WTC11 (cell line): ENCODE results near the gene PRND. TPM values are rescaled to one million over a fixed set of nuclear protein-coding genes. Genes with fewer than 3 reads are reported as not detected.

Experiments
- ATAC-seq: fragments of 200-7000 bp; cut with Tn5 transposase; 2 replicates; pipeline ENCODE4 v1.10.0; 2021; ENCODE audit warnings: mild to moderate bottlenecking, moderate library complexity
- CTCF ChIA-PET: fragments of 300-600 bp; sonication (Branson Sonifier 250); formaldehyde crosslinking; loops from one replicate; lab custom pipeline; 2021; ENCODE audit warnings: antibody characterized with exemption; lab: Charles Lee
- POLR2A ChIA-PET: fragments of 350-600 bp; sonication (Branson Sonifier 250); formaldehyde crosslinking; loops from one replicate; lab custom pipeline; 2021; ENCODE audit warnings: antibody characterized with exemption; lab: Charles Lee
- DNase-seq: peaks from one replicate; pipeline ENCODE4 v3.0.0; 2021; ENCODE audit warnings: low spot score
- H3K27ac Mint-ChIP-seq: 2 replicates; pipeline ENCODE4 v1.8.0; 2021; ENCODE audit warnings: mixed read lengths
- H3K27me3 Mint-ChIP-seq: 2 replicates; pipeline ENCODE4 v1.8.0; 2021; ENCODE audit warnings: low read depth, mild to moderate bottlenecking, moderate library complexity, mixed read lengths
- H3K36me3 Mint-ChIP-seq: 2 replicates; pipeline ENCODE4 v1.8.0; 2021; ENCODE audit warnings: mixed read lengths
- H3K4me1 Mint-ChIP-seq: 2 replicates; pipeline ENCODE4 v1.8.0; 2022; ENCODE audit warnings: mixed read lengths
- H3K4me3 Mint-ChIP-seq: 2 replicates; pipeline ENCODE4 v1.8.0; 2021; ENCODE audit warnings: mild to moderate bottlenecking, moderate library complexity, mixed read lengths
- H3K9me3 Mint-ChIP-seq: 2 replicates; pipeline ENCODE4 v1.8.0; 2021; ENCODE audit warnings: mixed read lengths
- FOXJ3 ChIP-seq: sonication (generic); formaldehyde crosslinking; IDR thresholded peaks from 2 replicates; pipeline ENCODE4 v1.9.0; 2021; ENCODE audit warnings: missing genetic modification reagents, mild to moderate bottlenecking, borderline replicate concordance
- GABPB1 ChIP-seq: sonication (generic); formaldehyde crosslinking; IDR thresholded peaks from 2 replicates; pipeline ENCODE4 v1.8.1; 2023; ENCODE audit warnings: mild to moderate bottlenecking, missing genetic modification reagents
- HMGA2 ChIP-seq: fragments of 250-450 bp; sonication (Bioruptor Pico); IDR thresholded peaks from 2 replicates; pipeline ENCODE4 v1.4.0; 2021; ENCODE audit warnings: mild to moderate bottlenecking, moderate library complexity
- JAZF1 ChIP-seq: fragments of 250-450 bp; sonication (Bioruptor Pico); IDR thresholded peaks from 2 replicates; pipeline ENCODE4 v1.9.0; 2021; ENCODE audit warnings: moderate library complexity, mild to moderate bottlenecking, inconsistent platforms
- NFE2L1 ChIP-seq: sonication (generic); formaldehyde crosslinking; IDR thresholded peaks from 2 replicates; pipeline ENCODE4 v1.8.1; 2023; ENCODE audit warnings: missing genetic modification reagents
- ZNF317 ChIP-seq: sonication (generic); formaldehyde crosslinking; IDR thresholded peaks from 2 replicates; pipeline ENCODE4 v1.8.1; 2023; ENCODE audit warnings: low read depth, mild to moderate bottlenecking, moderate library complexity, missing genetic modification reagents, borderline replicate concordance
- total RNA-seq: library from RNA; stranded (reverse); gene quantifications from 3 replicates; pipeline ENCODE4 v1.2.3, GENCODE V29; 2021
- TF ChIP-seq, protein P1 (sequence below): sonication (generic); formaldehyde crosslinking; IDR thresholded peaks from 2 replicates; pipeline ENCODE4 v1.8.0; 2023; ENCODE audit warnings: missing genetic modification reagents, mild to moderate bottlenecking, borderline replicate concordance
- TF ChIP-seq, protein P2 (sequence below): sonication (generic); formaldehyde crosslinking; IDR thresholded peaks from 2 replicates; pipeline ENCODE4 v1.8.0; 2022; ENCODE audit warnings: missing genetic modification reagents
- TF ChIP-seq, protein P3 (sequence below): fragments of 200-600 bp; IDR thresholded peaks from 2 replicates; pipeline ENCODE4 v1.8.0; 2022; ENCODE audit warnings: antibody characterized with exemption
- TF ChIP-seq, protein P4 (sequence below): sonication (generic); formaldehyde crosslinking; IDR thresholded peaks from 2 replicates; pipeline ENCODE4 v1.8.1; 2022; ENCODE audit warnings: low read depth, mild to moderate bottlenecking, moderate library complexity, missing genetic modification reagents, borderline replicate concordance

PRND gene
- total RNA-seq, 1 experiment from 2014 or later = 0.04 TPM

DNA sequence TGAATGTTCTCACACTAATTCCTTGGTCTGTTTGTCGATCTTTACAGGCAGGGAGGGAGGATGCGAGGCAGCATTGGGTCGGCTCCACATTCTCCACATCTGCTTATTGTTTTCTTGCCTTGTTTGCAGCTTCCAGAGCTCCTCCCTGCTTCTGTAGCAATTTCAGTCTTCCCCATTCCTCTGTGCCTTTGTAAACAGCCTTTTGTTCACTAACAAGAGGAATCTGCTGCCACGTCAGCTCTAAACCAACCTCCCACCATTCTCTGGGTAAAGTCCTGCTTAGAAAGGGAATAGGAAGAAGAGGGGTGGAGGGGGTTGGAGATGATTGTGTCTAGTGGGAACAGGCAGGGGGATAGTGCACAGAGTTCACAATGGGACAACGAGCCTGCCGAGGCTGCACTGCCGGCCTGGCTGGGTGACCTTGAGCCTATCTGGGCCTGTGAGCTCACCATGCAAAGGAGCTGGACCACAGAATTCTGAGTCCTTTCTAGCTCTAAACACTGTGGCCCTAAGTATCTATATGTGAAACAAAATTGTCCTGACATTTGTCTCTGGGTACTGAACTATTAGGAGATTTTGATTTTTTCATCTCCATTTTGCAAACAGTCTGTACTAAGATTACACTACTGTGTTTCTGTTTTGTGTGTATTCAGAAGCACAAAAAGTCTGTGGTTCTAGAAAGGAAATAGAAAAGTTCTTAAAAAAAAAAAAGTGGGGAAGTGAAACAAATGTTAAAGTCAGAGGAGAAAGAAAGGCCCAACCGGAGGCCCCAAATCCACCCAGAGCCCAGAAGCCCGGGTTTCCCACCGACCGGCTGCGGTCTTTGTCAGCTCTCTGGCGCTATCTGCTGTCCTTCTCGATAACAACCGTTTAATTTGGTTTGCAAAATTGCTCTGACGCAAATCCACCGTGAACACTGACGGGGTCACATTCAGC, 1.4 kb upstream of the PRND start:
- POLR2A ChIA-PET = no interaction called here
- Mint-ChIP-seq H3K36me3 (peaks cover 2% of the 10 kb centered on the region; the same call in 1 of the 2 replicates), H3K9me3 (peaks cover 7% of the 10 kb centered on the region; the same call in 1 of the 2 replicates), H3K27me3 (no peaks in the 10 kb centered on the region), H3K4me3 (0 out of 2 replicates have a peak overlapping the region, but pooled peaks have one; percentile 4), H3K4me1 (peaks cover 20% of the 10 kb centered on the region), H3K27ac (peak overlapping the region; percentile 90)
- DNase-seq (peak; percentile 75), ATAC-seq (peak; percentile 78)
- TF ChIP-seq, protein P1, sequence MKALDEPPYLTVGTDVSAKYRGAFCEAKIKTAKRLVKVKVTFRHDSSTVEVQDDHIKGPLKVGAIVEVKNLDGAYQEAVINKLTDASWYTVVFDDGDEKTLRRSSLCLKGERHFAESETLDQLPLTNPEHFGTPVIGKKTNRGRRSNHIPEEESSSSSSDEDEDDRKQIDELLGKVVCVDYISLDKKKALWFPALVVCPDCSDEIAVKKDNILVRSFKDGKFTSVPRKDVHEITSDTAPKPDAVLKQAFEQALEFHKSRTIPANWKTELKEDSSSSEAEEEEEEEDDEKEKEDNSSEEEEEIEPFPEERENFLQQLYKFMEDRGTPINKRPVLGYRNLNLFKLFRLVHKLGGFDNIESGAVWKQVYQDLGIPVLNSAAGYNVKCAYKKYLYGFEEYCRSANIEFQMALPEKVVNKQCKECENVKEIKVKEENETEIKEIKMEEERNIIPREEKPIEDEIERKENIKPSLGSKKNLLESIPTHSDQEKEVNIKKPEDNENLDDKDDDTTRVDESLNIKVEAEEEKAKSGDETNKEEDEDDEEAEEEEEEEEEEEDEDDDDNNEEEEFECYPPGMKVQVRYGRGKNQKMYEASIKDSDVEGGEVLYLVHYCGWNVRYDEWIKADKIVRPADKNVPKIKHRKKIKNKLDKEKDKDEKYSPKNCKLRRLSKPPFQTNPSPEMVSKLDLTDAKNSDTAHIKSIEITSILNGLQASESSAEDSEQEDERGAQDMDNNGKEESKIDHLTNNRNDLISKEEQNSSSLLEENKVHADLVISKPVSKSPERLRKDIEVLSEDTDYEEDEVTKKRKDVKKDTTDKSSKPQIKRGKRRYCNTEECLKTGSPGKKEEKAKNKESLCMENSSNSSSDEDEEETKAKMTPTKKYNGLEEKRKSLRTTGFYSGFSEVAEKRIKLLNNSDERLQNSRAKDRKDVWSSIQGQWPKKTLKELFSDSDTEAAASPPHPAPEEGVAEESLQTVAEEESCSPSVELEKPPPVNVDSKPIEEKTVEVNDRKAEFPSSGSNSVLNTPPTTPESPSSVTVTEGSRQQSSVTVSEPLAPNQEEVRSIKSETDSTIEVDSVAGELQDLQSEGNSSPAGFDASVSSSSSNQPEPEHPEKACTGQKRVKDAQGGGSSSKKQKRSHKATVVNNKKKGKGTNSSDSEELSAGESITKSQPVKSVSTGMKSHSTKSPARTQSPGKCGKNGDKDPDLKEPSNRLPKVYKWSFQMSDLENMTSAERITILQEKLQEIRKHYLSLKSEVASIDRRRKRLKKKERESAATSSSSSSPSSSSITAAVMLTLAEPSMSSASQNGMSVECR (CRISPR knock-in tag) = no peak
- TF ChIP-seq ZNF317 (CRISPR knock-in tag) = no peak
- TF ChIP-seq, protein P2, sequence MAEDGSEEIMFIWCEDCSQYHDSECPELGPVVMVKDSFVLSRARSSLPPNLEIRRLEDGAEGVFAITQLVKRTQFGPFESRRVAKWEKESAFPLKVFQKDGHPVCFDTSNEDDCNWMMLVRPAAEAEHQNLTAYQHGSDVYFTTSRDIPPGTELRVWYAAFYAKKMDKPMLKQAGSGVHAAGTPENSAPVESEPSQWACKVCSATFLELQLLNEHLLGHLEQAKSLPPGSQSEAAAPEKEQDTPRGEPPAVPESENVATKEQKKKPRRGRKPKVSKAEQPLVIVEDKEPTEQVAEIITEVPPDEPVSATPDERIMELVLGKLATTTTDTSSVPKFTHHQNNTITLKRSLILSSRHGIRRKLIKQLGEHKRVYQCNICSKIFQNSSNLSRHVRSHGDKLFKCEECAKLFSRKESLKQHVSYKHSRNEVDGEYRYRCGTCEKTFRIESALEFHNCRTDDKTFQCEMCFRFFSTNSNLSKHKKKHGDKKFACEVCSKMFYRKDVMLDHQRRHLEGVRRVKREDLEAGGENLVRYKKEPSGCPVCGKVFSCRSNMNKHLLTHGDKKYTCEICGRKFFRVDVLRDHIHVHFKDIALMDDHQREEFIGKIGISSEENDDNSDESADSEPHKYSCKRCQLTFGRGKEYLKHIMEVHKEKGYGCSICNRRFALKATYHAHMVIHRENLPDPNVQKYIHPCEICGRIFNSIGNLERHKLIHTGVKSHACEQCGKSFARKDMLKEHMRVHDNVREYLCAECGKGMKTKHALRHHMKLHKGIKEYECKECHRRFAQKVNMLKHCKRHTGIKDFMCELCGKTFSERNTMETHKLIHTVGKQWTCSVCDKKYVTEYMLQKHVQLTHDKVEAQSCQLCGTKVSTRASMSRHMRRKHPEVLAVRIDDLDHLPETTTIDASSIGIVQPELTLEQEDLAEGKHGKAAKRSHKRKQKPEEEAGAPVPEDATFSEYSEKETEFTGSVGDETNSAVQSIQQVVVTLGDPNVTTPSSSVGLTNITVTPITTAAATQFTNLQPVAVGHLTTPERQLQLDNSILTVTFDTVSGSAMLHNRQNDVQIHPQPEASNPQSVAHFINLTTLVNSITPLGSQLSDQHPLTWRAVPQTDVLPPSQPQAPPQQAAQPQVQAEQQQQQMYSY (CRISPR knock-in tag) = peak; percentile 91
- TF ChIP-seq GABPB1 (CRISPR knock-in tag) = 0 out of 2 replicates have a peak, but pooled peaks have one; percentile 13
- TF ChIP-seq, protein P3, sequence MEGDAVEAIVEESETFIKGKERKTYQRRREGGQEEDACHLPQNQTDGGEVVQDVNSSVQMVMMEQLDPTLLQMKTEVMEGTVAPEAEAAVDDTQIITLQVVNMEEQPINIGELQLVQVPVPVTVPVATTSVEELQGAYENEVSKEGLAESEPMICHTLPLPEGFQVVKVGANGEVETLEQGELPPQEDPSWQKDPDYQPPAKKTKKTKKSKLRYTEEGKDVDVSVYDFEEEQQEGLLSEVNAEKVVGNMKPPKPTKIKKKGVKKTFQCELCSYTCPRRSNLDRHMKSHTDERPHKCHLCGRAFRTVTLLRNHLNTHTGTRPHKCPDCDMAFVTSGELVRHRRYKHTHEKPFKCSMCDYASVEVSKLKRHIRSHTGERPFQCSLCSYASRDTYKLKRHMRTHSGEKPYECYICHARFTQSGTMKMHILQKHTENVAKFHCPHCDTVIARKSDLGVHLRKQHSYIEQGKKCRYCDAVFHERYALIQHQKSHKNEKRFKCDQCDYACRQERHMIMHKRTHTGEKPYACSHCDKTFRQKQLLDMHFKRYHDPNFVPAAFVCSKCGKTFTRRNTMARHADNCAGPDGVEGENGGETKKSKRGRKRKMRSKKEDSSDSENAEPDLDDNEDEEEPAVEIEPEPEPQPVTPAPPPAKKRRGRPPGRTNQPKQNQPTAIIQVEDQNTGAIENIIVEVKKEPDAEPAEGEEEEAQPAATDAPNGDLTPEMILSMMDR = peak; percentile 48
- CTCF ChIA-PET = interaction anchor here (0.7 to 5.7 kb wide), 10 partner anchors 10 to 115 kb away, joined by 3 to 55 read pairs (median 4); no protein-coding TSS in a partner anchor

DNA sequence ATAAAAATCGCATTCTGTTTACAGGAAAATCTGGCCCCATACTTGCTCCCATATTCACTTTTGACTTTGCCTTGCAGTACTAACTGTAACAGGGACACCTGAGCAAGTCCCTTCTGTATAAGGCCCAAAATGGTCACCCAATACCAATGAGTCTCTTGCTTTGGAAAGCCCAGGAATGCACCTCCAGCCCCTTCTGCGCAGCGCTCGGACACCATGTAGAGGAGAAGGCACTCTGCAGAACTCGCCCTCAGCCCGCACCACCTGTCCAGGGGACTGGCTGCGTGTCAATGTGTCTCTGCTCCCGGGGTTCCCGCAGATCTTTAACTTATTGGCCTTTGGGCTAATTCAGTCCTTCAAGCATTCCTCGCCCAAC, 746 bp upstream of the PRND start:
- ChIA-PET CTCF (interaction anchor here (0.9 to 5.7 kb wide), 6 partner anchors 10 to 116 kb away, joined by 3 to 55 read pairs (median 5); no protein-coding TSS in a partner anchor), POLR2A (no interaction called here)
- Mint-ChIP-seq H3K4me3 (peak overlapping the region; percentile 4; the same call in 1 of the 2 replicates), H3K36me3 (peaks cover 2% of the 10 kb centered on the region; the same call in 1 of the 2 replicates), H3K27me3 (no peaks in the 10 kb centered on the region), H3K27ac (no peak overlapping the region), H3K9me3 (peaks cover 7% of the 10 kb centered on the region; the same call in 1 of the 2 replicates), H3K4me1 (peaks cover 20% of the 10 kb centered on the region)
- DNase-seq = peak; percentile 23
- TF ChIP-seq, protein P2 (CRISPR knock-in tag) = no peak
- TF ChIP-seq HMGA2 = no peak
- no peak for TF ChIP-seq FOXJ3 (CRISPR knock-in tag)
- TF ChIP-seq NFE2L1 (CRISPR knock-in tag) = no peak
- TF ChIP-seq JAZF1 (CRISPR knock-in tag) = no peak
- TF ChIP-seq, protein P4, sequence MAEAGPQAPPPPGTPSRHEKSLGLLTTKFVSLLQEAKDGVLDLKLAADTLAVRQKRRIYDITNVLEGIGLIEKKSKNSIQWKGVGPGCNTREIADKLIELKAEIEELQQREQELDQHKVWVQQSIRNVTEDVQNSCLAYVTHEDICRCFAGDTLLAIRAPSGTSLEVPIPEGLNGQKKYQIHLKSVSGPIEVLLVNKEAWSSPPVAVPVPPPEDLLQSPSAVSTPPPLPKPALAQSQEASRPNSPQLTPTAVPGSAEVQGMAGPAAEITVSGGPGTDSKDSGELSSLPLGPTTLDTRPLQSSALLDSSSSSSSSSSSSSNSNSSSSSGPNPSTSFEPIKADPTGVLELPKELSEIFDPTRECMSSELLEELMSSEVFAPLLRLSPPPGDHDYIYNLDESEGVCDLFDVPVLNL = no peak
- peak; percentile 30 for ATAC-seq
